Pancreas (tissue), 10 donors: ENCODE results near the gene SBF2. TPM values are rescaled to one million over a fixed set of nuclear protein-coding genes. Genes with fewer than 3 reads are reported as not detected.

Experiments used
- ATAC-seq, 4 donors: fragments of 200-7000 bp; cut with Tn5 transposase; one replicate each; pipeline versions ENCODE4 v1.8.0 to v1.9.1; 2020; ENCODE audit warnings: mild to moderate bottlenecking in 4 of 4, moderate library complexity in 4 of 4
- DNase-seq, 6 donors: peaks; one replicate each; pipeline ENCODE4 v3.0.0-alpha.2; 2020
- FAIRE-seq: peaks from 2 replicates; lab custom pipeline; 2012; peaks lifted over from hg19 to GRCh38; lab: Jason Lieb, UNC
- H3K27ac ChIP-seq, 4 donors: fragments of 200-600 bp; sonication (generic); 1 replicate in 3 of 4; 2 replicates in 1 of 4; pipeline versions ENCODE4 v1.5.0 to v1.8.0; 2020
- H3K27me3 ChIP-seq, 4 donors: fragments of 200-600 bp; one replicate each; pipeline ENCODE4 v1.8.0; 2021
- H3K36me3 ChIP-seq, 3 donors: fragments of 200-600 bp; sonication (generic) in 1 of 3; one replicate each; pipeline versions ENCODE4 v1.5.0 to v1.8.0; 2020 to 2021
- H3K4me1 ChIP-seq, 3 donors: fragments of 200-600 bp; one replicate each; pipeline ENCODE4 v1.8.0; 2021
- H3K4me3 ChIP-seq, 4 donors: fragments of 200-600 bp; sonication (generic) in 2 of 4; one replicate each; pipeline versions ENCODE4 v1.5.0 to v1.8.0; 2020 to 2021
- H3K9me3 ChIP-seq, 4 donors: fragments of 200-600 bp; one replicate each; pipeline ENCODE4 v1.8.0; 2021
- CTCF ChIP-seq, 4 donors: fragments of 200-600 bp; sonication (generic) in 3 of 4; IDR thresholded peaks; one replicate each; pipeline versions ENCODE4 v1.5.0 to v1.8.0; 2021; ENCODE audit warnings: antibody characterized with exemption in 4 of 4
- WGBS, 2 donors: extraction: QIAGEN DNeasy Blood & Tissue Kit; methylation state at CpG; one replicate each; pipeline ENCODE4 v1.1.7; 2013; 5-methylcytosine and 5-hydroxymethylcytosine counted together
- intact Hi-C, 3 donors: fragments of 100-400 bp; cut with DNase I; formaldehyde crosslinking; loops; one replicate each; pipeline versions ENCODE4 v1.11.1 to v1.14.2; 2022
- polyA plus RNA-seq, 2 donors: library from polyadenylated mRNA; stranded (reverse); fragments of 200-250 nt; gene quantifications; one replicate each; pipeline ENCODE4 v1.2.3, GENCODE V29; 2013
- total RNA-seq, 6 donors: library from RNA; stranded (reverse); fragmentation: NEBNext Ultra II Directional in 4 of 6; extraction: Animal tissue kit (Norgen Biotek cat#: 25700) in 4 of 6; gene quantifications; one replicate each; pipeline versions ENCODE4 v1.2.1 to v1.2.4, GENCODE V29; 2021 to 2023
- donor health status: healthy with polysubstance abuse.
- donor health status: DM: no; HTN: no; CAD: no; lungs with moderate emphysema.
- donor health status: DM: no; HTN: no; CAD: no.
- donor health status: control.
- donor health status: control.
- donor health status: Bipolar disorder and iron deficiency.
- donor health status: DM: yes; HTN: yes; CAD: no.
- donor health status: DM: no; HTN: no; CAD: no.
- donor health status: DM: no; HTN: no; CAD: no.
- donor health status: DM: yes; HTN: yes; CAD: no.

SBF2 gene
- total and polyA plus RNA-seq, 8 donors = 4.6 to 21.8 (median 10.3) TPM

DNA sequence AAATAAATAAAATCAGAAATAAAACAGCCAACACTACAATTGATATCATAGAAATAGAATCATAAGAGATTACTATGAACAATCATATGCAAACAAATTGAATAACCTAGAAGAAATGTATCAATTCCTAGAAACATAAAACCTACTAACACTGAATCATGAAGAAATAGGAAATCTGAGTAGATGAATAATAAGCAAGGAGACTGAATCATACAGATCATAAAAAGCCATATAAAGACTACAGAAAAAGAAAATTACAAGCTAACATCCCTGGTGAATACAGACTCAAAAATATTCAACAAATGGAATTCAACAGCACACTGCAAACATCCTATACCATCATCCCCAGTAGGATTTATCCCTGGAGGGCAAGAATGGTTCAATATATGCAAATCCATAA lies 135.6 kb downstream of the SBF2 start:
- peak; percentile 34 for FAIRE-seq
- Histone ChIP-seq H3K4me3 (no peak overlapping the region), H3K36me3 (no peaks in the 10 kb centered on the region), H3K27me3 (no peaks in the 10 kb centered on the region), H3K27ac (no peak overlapping the region), H3K9me3 (no peaks in the 10 kb centered on the region), H3K4me1 (no peaks in the 10 kb centered on the region)
- no peak for DNase-seq
- TF ChIP-seq CTCF (IDR thresholded peaks at IDR 0.05) = no peak
- no peak for ATAC-seq
- intact Hi-C loops = no loop called here

DNA sequence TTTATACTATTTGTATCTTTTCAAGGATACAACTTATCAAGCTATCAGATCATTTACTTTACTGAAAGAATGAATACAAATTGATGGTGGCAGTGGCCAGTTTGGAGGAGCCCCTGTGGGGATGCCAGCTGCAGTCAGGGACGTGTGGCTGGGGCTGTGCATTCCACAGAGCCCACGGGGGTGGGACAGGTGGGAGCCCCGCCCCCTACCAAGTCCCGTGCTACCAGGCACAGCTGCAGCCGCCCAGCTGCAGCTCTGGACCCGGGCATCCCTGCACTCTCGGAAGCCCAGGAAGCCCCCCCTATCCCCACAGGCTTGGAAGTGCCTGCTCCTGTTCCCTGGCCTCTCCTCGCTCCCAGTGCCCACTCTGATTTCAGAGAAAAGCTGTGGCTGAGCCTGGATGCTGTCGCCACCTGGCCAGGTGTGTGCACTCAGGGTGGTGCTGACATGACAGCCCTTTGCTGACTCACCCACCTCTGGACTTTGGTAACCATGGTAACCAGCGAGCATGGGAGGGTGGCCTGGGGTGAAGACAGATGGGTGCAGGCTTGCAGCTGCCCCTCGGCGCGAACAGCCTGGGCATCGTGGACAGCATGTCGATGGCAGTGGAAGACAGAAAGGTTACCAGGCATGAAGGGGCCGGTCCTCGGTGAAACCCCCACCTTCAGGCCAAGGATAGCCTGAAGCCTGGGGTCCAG lies 138.1 kb downstream of the SBF2 start:
- intact Hi-C loops = no loop called here

GRCh38 chr11:10150800-10151199 lies 143.2 kb downstream of the SBF2 start:
- H3K9me3 ChIP-seq = no peaks in the 10 kb centered on the region
- DNase-seq = no peak
- WGBS, 2 donors = 75 to 86% methylated on average over 2 of the region's 2 CpGs
- intact Hi-C loops = no loop called here
- FAIRE-seq = no peak
- H3K36me3 ChIP-seq = no peaks in the 10 kb centered on the region
- no peak overlapping the region for H3K27ac ChIP-seq
- no peak for TF ChIP-seq CTCF (IDR thresholded peaks at IDR 0.05)
- no peaks in the 10 kb centered on the region for H3K4me1 ChIP-seq
- ATAC-seq = no peak
- H3K27me3 ChIP-seq = no peaks in the 10 kb centered on the region
- H3K4me3 ChIP-seq = no peak overlapping the region

More for the DNA sequence above, 138.1 kb downstream of the SBF2 start:
- DNase-seq (peak in 1 of 6 donors; percentile 3), ATAC-seq (peak in 3 of 4 donors; percentile 26 to 90 (median 70)), FAIRE-seq (no peak)
- no peak overlapping the region for H3K4me3 ChIP-seq
- no peaks in the 10 kb centered on the region for H3K36me3 ChIP-seq
- no peaks in the 10 kb centered on the region for H3K27me3 ChIP-seq
- no peak overlapping the region for H3K27ac ChIP-seq
- no peaks in the 10 kb centered on the region for H3K9me3 ChIP-seq
- H3K4me1 ChIP-seq = no peaks in the 10 kb centered on the region
- WGBS, 2 donors = 85 to 92% methylated on average over 17 of the region's 17 CpGs
- no peak for TF ChIP-seq CTCF (IDR thresholded peaks at IDR 0.05)

- no peak overlapping the region for H3K4me3 ChIP-seq
- DNase-seq = no peak
- no peak for FAIRE-seq
- H3K27ac ChIP-seq = no peak overlapping the region
- no peak for TF ChIP-seq CTCF (IDR thresholded peaks at IDR 0.05)
- no peaks in the 10 kb centered on the region for H3K36me3 ChIP-seq
- intact Hi-C loops = no loop called here
- H3K9me3 ChIP-seq = no peaks in the 10 kb centered on the region
- H3K27me3 ChIP-seq = no peaks in the 10 kb centered on the region
- no peaks in the 10 kb centered on the region for H3K4me1 ChIP-seq
- ATAC-seq = no peak
Observed at GRCh38 chr11:10149553-10149952, 144.5 kb downstream of the SBF2 start.

DNA sequence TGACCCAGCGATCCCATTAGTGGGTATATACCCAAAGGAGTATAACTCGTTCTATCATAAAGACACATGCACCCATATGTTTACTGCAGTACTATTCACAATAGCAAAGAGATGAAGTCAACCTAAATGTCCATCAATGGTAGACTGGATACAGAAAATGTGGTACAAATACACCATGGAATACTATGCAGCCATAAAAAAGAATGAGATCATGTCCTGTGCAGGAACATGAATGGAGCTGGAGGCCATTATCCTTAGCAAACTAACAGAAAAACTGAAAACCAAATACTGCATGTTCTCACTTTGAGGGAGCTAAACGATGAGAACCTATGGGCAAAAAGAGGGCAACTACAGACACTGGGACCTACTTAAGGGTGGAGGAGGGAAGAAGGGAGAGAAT lies 146.8 kb downstream of the SBF2 start:
- no peaks in the 10 kb centered on the region for H3K4me1 ChIP-seq
- FAIRE-seq (no peak), DNase-seq (no peak), ATAC-seq (no peak)
- H3K9me3 ChIP-seq = no peaks in the 10 kb centered on the region
- WGBS, 2 donors = 93 to 95% methylated on average over 3 of the region's 3 CpGs
- no peak overlapping the region for H3K27ac ChIP-seq
- no peaks in the 10 kb centered on the region for H3K36me3 ChIP-seq
- intact Hi-C loops = no loop called here
- no peak for TF ChIP-seq CTCF (IDR thresholded peaks at IDR 0.05)
- no peaks in the 10 kb centered on the region for H3K27me3 ChIP-seq
- no peak overlapping the region for H3K4me3 ChIP-seq
